Activated naive CD4-positive, alpha-beta T cell treated with anti-CD3 and anti-CD28 coated beads, Interleukin-2, amount 10 ng/mL, durations not matched to agents 7 days and 5 days (primary cell): ENCODE results near the gene UCK1.
"Not testable (repeated sequence)": the region's sequence is repeated elsewhere in the genome, so short reads cannot be mapped to it uniquely, and the experiment has no call there.

Experiments
- CTCF ChIA-PET: fragments of 350-600 bp; sonication (Branson Sonifier 250); formaldehyde crosslinking; loops from one replicate; lab custom pipeline; 2021; ENCODE audit warnings: antibody characterized with exemption; lab: Charles Lee
- DNase-seq: peaks from one replicate; pipeline ENCODE4 v3.0.0-alpha.2; 2020
- H3K27ac Mint-ChIP-seq: one replicate; pipeline ENCODE4 v1.8.0; 2021; ENCODE audit warnings: mild to moderate bottlenecking, moderate library complexity, mixed read lengths
- H3K27me3 Mint-ChIP-seq: one replicate; pipeline ENCODE4 v1.8.0; 2021; ENCODE audit warnings: mild to moderate bottlenecking, mixed read lengths
- H3K36me3 Mint-ChIP-seq: one replicate; pipeline ENCODE4 v1.8.0; 2021; ENCODE audit warnings: mixed read lengths
- H3K4me1 Mint-ChIP-seq: one replicate; pipeline ENCODE4 v1.8.0; 2021; ENCODE audit warnings: mixed read lengths
- H3K4me3 Mint-ChIP-seq: one replicate; pipeline ENCODE4 v1.8.0; 2021; ENCODE audit warnings: mild to moderate bottlenecking, moderate library complexity, mixed read lengths
- H3K9me3 Mint-ChIP-seq: one replicate; pipeline ENCODE4 v1.8.0; 2021; ENCODE audit warnings: mixed read lengths

UCK1 gene

DNA sequence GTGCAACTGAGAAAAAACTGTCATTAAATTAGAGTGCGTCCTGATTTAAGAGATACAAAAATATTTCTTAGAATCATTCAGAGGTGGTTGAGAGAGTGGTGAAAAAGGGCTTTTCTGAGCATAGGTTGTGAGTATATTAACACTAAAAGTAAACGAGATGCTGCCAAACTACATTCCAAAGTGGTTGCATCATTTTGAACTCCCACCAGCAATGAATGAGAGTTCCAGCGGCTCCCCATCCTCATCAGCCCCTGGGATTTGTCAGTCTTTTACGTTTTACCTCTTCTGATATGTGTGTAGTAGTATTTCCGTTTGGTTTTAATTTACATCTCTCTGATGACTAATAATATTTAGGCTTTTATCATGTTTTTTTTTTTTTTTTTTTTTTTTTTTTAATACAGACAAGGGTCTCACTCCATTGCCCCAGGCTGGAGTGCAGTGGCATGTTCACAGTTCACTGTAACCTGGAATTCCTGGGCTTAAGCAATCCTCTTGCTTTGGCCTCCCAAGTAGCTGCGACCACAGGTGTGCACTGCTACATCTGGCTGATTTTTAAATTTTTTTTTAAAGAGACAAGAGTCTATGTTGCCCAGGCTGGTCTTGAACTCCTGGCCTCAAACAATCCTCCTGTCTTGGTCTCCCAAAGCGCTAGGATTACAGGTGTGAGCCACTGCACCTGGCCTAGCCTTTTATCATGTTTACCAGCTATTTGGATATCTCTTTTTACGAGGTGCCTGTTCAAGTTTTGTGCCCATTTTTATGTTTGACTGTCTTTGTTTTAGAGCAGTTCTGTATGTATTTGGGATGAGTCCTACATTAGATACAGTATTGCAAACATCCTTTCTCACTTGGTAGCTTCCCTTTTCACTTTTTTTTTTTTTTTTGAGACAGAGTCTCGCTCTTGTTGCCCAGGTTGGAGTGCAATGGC lies 31.2 kb upstream of the UCK1 start:
- Mint-ChIP-seq H3K27me3 (peaks cover 7% of the 10 kb centered on the region), H3K9me3 (peaks cover 5% of the 10 kb centered on the region), H3K4me1 (peaks cover 11% of the 10 kb centered on the region), H3K27ac (no peak overlapping the region), H3K4me3 (no peak overlapping the region), H3K36me3 (no peaks in the 10 kb centered on the region)
- CTCF ChIA-PET = no interaction called here
- DNase-seq = no peak

DNA sequence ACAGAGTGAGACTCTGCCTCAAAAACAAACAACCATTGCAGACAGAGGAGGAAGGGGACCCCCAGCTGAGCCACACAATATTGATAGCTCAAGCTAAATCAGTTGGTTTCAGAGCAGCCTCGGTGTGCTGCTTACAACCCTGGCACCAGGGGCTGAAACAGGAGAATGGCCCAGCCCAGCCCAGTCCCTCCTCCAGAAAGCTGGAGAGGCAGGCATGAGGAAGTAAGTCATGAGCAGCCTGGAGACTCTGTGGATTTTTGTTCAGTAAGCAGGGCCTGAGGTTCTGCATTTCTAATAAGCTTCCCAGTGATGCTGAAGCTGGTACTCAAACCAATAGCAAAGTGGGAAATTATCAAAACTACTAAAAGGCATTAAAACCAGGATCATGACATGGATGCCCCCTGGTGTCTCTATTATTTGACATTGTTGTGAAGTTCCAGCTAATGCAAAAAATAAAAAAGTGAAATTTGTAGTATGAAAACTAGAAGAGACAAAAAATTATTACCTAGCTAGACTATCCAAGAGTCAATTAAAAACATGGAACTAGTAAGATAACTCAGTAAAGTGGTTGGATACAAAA lies 28.4 kb upstream of the UCK1 start:
- DNase-seq = no peak
- Mint-ChIP-seq H3K4me1 (peaks cover 3% of the 10 kb centered on the region), H3K4me3 (no peak overlapping the region), H3K27ac (no peak overlapping the region), H3K27me3 (peaks cover 33% of the 10 kb centered on the region), H3K9me3 (peaks cover 5% of the 10 kb centered on the region), H3K36me3 (no peaks in the 10 kb centered on the region)
- CTCF ChIA-PET = interaction anchor here (0.7 to 2.2 kb wide), 7 partner anchors 13 to 610 kb away, joined by 3 to 9 read pairs (median 3); no protein-coding TSS in a partner anchor

DNA sequence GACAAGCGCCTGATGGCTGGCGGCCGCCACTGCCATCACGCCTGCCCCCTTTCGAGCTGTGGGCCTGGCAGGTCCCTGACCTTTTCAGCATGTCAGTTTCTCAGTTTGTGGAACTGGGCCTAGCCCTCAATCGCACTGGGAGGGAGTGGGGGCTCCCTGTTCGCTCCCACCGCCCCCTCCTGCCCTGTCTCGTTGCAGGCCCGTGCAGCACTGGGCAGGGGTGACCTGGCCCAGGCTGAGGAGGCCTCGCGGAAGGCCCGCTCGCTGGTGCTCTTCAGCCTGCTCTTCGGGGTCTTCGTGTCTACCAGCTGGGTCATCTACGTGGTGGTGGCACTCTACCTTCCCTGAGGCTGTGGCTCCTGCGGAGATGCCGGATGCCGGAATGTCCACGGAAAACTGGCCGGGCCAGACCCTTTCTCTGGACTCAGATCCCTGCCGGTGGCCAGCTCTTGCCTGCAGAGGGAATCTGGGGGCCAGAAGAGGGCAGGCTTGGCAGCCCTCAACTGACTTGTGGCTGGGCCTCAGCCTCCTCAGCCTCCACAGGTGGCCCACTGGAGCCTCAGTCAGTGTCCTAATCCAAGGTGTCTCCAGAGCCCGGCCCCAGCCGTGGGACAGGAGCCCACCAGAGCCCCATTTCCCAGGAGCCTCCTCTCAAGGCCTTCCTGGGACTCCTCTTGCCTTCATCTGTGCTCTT lies 26.9 kb upstream of the UCK1 start:
- no peak for DNase-seq
- Mint-ChIP-seq H3K27ac (no peak overlapping the region), H3K4me1 (peaks cover 3% of the 10 kb centered on the region), H3K4me3 (no peak overlapping the region), H3K36me3 (no peaks in the 10 kb centered on the region), H3K27me3 (peaks cover 48% of the 10 kb centered on the region), H3K9me3 (peaks cover 5% of the 10 kb centered on the region)
- CTCF ChIA-PET = no interaction called here

DNA sequence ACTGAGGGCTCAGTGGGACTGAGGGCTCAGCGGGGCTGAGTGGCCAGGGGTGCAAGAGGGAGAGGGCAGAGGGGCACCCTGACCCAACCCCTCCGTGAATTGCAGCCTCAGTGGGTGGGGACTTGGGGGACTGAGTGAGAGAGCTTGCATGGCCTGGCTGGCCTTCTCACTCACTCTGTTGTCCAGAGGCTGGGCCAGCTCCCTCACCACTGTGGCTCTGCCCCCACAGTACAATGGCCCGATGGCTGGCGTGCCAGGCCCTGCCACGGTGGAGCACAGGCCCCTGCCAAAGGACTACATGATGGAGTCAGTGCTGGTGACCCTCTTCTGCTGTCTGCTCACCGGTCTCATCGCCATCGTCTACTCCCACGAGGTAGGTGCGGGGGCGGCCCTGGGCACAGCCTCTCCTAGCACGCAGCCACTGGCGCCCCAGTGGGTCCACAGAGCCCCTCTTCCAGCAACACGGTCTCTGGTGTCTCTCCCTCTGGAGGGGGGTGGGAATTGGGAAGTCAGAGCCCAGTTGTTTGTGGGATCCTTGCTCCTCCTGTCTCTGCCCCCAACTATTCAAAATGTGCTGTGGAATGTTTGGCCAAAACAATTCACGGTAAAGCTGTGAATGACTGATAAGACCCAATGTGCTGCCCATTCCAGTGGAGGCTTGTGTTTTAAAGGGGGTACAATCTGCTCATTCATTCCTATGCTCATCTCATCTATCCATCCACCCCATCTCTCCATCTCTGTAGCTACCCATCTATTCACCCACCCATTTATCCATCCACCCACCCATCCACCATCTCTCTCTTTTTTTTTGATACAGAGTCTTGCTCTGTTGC lies 25.0 kb upstream of the UCK1 start:
- Mint-ChIP-seq H3K4me1 (peaks cover 3% of the 10 kb centered on the region), H3K9me3 (no peaks in the 10 kb centered on the region), H3K27me3 (peaks cover 64% of the 10 kb centered on the region), H3K4me3 (no peak overlapping the region), H3K36me3 (no peaks in the 10 kb centered on the region), H3K27ac (no peak overlapping the region)
- no peak for DNase-seq
- CTCF ChIA-PET = no interaction called here

DNA sequence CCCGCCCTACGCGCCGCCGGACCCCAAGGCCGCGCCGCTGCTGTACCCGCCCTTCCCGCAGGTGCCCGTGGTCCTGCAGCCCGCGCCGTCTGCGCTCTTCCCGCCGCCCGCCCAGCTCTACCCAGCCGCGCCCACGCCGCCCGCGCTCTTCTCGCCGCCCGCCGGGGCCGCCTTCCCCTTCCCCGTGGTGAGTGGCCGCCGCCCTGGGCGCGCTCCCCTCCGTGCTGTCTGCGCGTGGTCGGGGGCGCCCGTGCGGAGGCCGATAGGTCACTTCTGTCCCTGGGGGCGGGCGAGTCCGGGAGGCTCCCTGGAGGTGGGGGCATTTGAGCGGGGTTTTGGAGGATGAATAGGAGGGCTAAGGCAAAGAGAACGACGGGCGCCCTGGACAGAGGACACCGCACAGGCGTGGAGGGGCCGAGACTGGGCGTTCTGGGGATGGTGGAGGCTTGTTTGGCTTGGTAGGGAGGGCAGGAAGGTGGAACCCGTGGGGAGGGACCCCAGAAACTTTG lies 23.8 kb upstream of the UCK1 start:
- Mint-ChIP-seq H3K27me3 (peaks cover 76% of the 10 kb centered on the region), H3K27ac (no peak overlapping the region), H3K4me3 (no peak overlapping the region), H3K4me1 (peaks cover 3% of the 10 kb centered on the region), H3K36me3 (no peaks in the 10 kb centered on the region), H3K9me3 (no peaks in the 10 kb centered on the region)
- DNase-seq = no peak
- CTCF ChIA-PET = interaction anchor here (0.7 kb wide), 1 partner anchor 870 kb away, joined by 3 read pairs; no protein-coding TSS in a partner anchor

DNA sequence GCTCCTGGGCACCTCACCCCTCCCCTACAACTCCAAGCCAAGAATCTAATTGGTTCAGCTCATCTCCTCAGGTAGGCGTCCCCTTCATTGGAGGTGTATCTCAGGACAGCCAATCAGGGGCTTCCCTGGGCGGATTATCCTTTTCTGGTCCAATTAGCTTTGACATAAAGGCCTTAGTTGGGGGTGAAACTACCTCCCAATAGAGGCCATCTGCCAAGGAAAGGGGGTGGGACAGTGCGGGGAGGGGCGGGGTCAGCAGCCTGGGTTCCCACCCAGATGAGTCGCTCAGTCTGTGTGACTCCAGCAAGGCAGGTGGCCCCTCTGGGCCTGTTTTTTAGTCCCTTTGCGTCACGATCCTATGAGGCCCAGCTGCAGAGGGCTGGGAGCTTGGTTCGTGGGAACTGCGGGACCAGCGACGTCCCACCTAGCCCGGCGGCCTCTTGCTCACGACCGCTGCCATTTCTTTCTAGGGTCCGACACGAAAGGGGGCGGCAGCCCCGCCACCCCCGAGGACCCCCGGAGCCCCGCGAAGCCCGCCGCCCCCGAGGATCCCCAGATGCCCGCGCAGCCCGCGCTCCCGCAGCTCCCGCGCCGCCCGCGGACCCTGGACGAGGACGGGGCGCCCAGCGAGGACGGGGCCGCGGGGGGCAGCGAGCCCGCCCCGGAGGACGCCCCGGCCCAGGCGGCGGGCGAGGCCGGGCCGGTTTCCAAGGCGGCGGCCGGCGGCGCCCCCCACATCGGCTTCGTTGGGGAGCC lies 23.2 kb upstream of the UCK1 start:
- Mint-ChIP-seq H3K4me3 (no peak overlapping the region), H3K36me3 (no peaks in the 10 kb centered on the region), H3K9me3 (no peaks in the 10 kb centered on the region), H3K27ac (no peak overlapping the region), H3K27me3 (peaks cover 82% of the 10 kb centered on the region), H3K4me1 (peaks cover 3% of the 10 kb centered on the region)
- DNase-seq = no peak
- CTCF ChIA-PET = no interaction called here

DNA sequence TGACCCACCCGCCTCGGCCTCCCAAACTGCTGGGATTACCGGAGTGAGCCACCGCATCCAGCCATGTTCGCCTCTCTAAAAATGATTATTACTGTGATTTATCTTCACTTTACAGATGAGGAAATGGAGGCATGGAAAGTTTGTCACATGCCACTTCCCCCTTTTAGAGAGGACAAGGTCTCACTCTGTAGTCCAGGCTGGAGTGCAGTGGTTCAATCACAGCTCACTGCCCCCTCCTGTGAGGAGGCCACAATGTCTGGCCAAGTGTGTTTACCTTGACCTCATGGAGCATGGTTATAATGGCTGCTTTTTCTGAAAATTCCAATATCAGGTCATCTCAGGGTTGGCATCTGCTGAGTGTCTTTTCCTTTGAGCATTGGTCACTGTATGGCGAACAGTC lies 21.0 kb upstream of the UCK1 start:
- no peak overlapping the region for H3K4me3 Mint-ChIP-seq
- H3K36me3 Mint-ChIP-seq = peaks cover 3% of the 10 kb centered on the region
- H3K27ac Mint-ChIP-seq = no peak overlapping the region
- peaks cover 98% of the 10 kb centered on the region for H3K27me3 Mint-ChIP-seq
- H3K4me1 Mint-ChIP-seq = peaks cover 8% of the 10 kb centered on the region
- H3K9me3 Mint-ChIP-seq = no peaks in the 10 kb centered on the region
- CTCF ChIA-PET = interaction anchor here (0.7 kb wide), 1 partner anchor 39 kb away, joined by 3 read pairs; no protein-coding TSS in a partner anchor
- no peak for DNase-seq

DNA sequence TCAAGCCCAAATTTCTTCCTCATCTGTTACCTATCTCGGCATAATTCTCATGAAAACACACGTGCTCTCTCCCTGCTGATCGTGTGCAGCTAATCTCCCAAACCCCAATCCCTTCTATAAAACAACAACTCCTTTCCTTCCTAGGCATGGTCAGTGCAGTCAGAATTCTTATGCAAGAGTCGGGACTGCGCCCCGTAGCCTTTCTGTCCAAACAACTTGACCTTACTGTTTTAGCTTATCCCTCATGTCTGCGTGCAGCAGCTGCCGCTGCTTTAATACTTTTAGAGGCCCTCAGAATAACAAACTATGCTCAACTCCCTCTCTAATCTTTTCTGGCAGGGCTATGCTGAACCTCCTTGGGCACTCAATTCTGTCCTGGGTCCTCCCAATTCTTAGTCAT lies 19.4 kb upstream of the UCK1 start:
- H3K4me3 Mint-ChIP-seq, H3K36me3 Mint-ChIP-seq, CTCF ChIA-PET, H3K4me1 Mint-ChIP-seq, DNase-seq, H3K9me3 Mint-ChIP-seq, H3K27ac Mint-ChIP-seq: not testable (repeated sequence)
- H3K27me3 Mint-ChIP-seq = peaks cover 98% of the 10 kb centered on the region

DNA sequence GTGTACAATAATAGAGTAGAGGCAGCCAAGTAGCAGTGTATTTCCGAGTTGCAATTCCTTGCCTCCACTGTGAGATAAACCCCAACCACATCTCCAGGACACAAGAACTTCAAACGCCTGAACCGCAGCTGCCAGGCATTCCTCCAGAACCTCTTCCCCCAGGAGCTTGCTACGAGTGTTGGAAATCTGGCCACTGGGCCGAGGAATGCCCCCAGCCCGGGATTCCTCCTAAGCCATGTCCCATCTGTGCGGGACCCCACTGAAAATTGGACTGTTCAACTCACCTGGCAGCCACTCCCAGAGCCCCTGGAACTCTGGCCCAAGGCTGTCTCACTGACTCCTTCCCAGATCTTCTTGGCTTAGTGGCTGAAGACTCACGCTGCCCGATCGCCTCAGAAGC lies 18.1 kb upstream of the UCK1 start:
- CTCF ChIA-PET, H3K4me3 Mint-ChIP-seq, H3K9me3 Mint-ChIP-seq, DNase-seq, H3K27ac Mint-ChIP-seq, H3K4me1 Mint-ChIP-seq, H3K36me3 Mint-ChIP-seq: not testable (repeated sequence)
- peaks cover 100% of the 10 kb centered on the region for H3K27me3 Mint-ChIP-seq

DNA sequence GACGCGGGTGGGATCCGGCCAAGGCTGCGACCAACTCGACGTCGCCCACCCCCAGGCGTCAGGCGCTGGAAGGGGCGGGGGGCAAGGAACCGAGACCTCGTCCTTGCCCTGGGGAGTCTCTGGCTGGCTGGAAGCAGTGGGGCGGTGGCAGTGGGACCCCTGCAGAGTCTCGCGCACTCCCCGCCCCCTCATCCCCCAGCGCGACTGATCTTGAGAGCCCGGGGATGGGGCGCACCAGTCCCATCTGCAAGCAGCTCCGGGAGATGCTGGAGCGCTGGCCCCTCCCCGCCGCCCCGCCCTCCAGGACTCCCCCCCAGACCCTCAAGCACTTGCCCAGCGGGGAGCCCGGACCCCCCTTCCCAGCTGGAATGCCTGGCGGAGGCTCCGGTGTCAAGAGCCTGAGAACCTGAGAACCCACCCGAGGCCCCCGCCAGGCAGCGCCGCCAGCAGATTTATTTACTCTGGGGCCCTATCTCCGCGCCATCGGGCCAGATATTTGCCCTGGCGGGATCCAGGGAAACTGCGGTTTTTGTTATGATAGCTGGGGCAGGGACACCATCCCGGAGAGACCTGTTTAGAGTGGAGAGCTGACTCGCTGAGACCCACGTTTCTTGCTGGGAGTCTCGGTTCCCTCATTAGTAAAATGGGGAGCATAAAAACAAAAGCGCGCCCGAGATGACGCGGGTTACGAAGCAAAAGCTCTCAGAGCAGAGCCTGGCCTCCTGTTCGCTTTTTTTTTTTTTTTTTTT lies 15.4 kb upstream of the UCK1 start:
- Mint-ChIP-seq H3K27me3 (peaks cover 85% of the 10 kb centered on the region), H3K27ac (no peak overlapping the region), H3K36me3 (peaks cover 19% of the 10 kb centered on the region), H3K9me3 (peaks cover 19% of the 10 kb centered on the region), H3K4me1 (peaks cover 7% of the 10 kb centered on the region), H3K4me3 (peak overlapping the region; percentile 60)
- DNase-seq = no peak
- CTCF ChIA-PET = interaction anchor here (1.6 to 1.7 kb wide), 2 partner anchors 14 to 197 kb away, joined by 5 to 6 read pairs; no protein-coding TSS in a partner anchor

DNA sequence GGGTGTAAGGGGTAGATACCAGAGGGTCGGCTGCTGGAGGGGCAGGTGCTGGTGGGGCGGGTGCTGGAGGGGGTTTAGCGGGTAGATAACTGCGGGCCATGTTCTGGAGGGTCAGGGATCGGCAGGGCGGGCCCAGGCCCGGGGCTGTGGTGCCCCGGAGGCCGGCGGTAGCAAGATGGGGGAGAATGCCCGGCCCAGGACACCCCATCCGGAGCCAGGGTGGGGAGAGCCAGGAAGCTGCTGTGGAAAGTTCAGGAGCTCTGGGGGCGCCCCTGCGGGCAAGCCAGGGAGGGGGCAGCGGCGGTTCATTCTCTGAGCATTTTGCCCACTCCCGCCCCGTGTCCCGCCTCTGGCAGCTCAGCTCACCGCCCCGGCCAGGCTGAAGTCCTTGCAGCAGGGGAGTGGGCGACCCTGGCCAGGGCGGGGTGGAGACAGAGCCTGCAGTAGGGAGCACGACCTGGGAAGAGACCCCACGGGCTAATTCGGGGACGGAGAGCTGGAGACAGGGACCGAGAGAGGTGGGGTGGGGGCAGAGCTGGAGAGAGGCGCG lies 14.8 kb upstream of the UCK1 start:
- no peak overlapping the region for H3K27ac Mint-ChIP-seq
- H3K9me3 Mint-ChIP-seq = peaks cover 19% of the 10 kb centered on the region
- peaks cover 79% of the 10 kb centered on the region for H3K27me3 Mint-ChIP-seq
- DNase-seq = no peak
- no peak overlapping the region for H3K4me3 Mint-ChIP-seq
- peaks cover 7% of the 10 kb centered on the region for H3K4me1 Mint-ChIP-seq
- CTCF ChIA-PET = interaction anchor here (1.7 kb wide), 1 partner anchor 14 kb away, joined by 5 read pairs; no protein-coding TSS in a partner anchor
- peaks cover 19% of the 10 kb centered on the region for H3K36me3 Mint-ChIP-seq
